HepG2 (cell line): ENCODE measurements around the gene NF2. TPM values are rescaled to one million over a fixed set of nuclear protein-coding genes. Genes with fewer than 3 reads are reported as not detected.
A peak's percentile ranks its signal among the peaks of the same experiment; 100 is the strongest.

Source experiments
- ATRX ChIP-seq: sonication (generic); formaldehyde crosslinking; IDR thresholded peaks from 2 replicates; pipeline ENCODE4 v1.4.0; 2020; ENCODE audit warnings: missing genetic modification reagents, borderline replicate concordance
- ETV5 ChIP-seq: IDR thresholded peaks from 2 replicates; pipeline ENCODE4 v1.6.1; 2018; ENCODE audit warnings: missing biosample characterization, missing genetic modification reagents, inconsistent platforms, borderline replicate concordance
- SMAD3 ChIP-seq: sonication (generic); formaldehyde crosslinking; IDR thresholded peaks from 2 replicates; pipeline ENCODE4 v1.4.0; 2020; ENCODE audit warnings: missing genetic modification reagents
- STAT5B ChIP-seq: sonication (generic); formaldehyde crosslinking; IDR thresholded peaks from 2 replicates; pipeline ENCODE4 v1.4.0; 2020; ENCODE audit warnings: missing genetic modification reagents
- THAP11 ChIP-seq: IDR thresholded peaks from 2 replicates; pipeline ENCODE4 v1.6.1; 2016; ENCODE audit warnings: missing biosample characterization, missing genetic modification reagents
- TOE1 ChIP-seq: sonication (generic); formaldehyde crosslinking; IDR thresholded peaks from 2 replicates; pipeline ENCODE4 v1.4.0; 2020; ENCODE audit warnings: mild to moderate bottlenecking, missing genetic modification reagents
- ZNF260 ChIP-seq: sonication (generic); formaldehyde crosslinking; IDR thresholded peaks from 2 replicates; pipeline ENCODE4 v1.4.0; 2020; ENCODE audit warnings: missing genetic modification reagents, low read depth, mild to moderate bottlenecking, borderline replicate concordance
- ZNF567 ChIP-seq: sonication (generic); formaldehyde crosslinking; IDR thresholded peaks from 2 replicates; pipeline ENCODE4 v1.8.1; 2023; ENCODE audit warnings: mild to moderate bottlenecking, missing genetic modification reagents, borderline replicate concordance
- ZNF670 ChIP-seq: sonication (generic); formaldehyde crosslinking; IDR thresholded peaks from 2 replicates; pipeline ENCODE4 v1.8.0; 2022; ENCODE audit warnings: mild to moderate bottlenecking, missing genetic modification reagents, borderline replicate concordance
- polyA plus RNA-seq, 8 experiments: library from polyadenylated mRNA; depleted of rRNA in 3 of 8; stranded (reverse) in 7 of 8; unstranded in 1 of 8; fragments of >200 nt; fragmentation: Illumina TruSeq in 4 of 8; extraction: Trizol in 4 of 8; gene quantifications; 2 replicates each; pipeline versions ENCODE4 v1.2.1 to v1.2.3, GENCODE V29; 2011 to 2016; ENCODE audit warnings: low read depth in 4 of 8, missing spikeins in 1 of 8, mixed read lengths in 1 of 8; ENCODE audit not compliant: insufficient read depth in 1 of 8
- total RNA-seq, 5 experiments: library from RNA; depleted of rRNA; stranded (reverse); fragments of >200 nt; fragmentation: Illumina TruSeq; extraction: Trizol; gene quantifications; 2 replicates each; pipeline ENCODE4 v1.2.3, GENCODE V29; 2016; ENCODE audit warnings: low read depth in 1 of 5
- TF ChIP-seq, protein P1 (sequence below): sonication (generic); formaldehyde crosslinking; IDR thresholded peaks from 2 replicates; pipeline ENCODE4 v1.4.0; 2020; ENCODE audit warnings: missing genetic modification reagents
- TF ChIP-seq, protein P2 (sequence below): sonication (generic); formaldehyde crosslinking; IDR thresholded peaks from 2 replicates; pipeline ENCODE4 v1.4.0; 2020; ENCODE audit warnings: missing genetic modification reagents
- TF ChIP-seq, protein P3 (sequence below): sonication (generic); formaldehyde crosslinking; IDR thresholded peaks from 2 replicates; pipeline ENCODE4 v1.5.1; 2020; ENCODE audit warnings: missing genetic modification reagents, mild to moderate bottlenecking, borderline replicate concordance
- TF ChIP-seq, protein P4 (sequence below): sonication (generic); formaldehyde crosslinking; IDR thresholded peaks from 2 replicates; pipeline ENCODE4 v1.4.0; 2020; ENCODE audit warnings: missing genetic modification reagents, low read depth, mild to moderate bottlenecking, borderline replicate concordance
- TF ChIP-seq, protein P5 (sequence below), 2 experiments: fragments of 450-650 bp in 1 of 2; sonication (generic) in 1 of 2; formaldehyde crosslinking; IDR thresholded peaks; 2 replicates each; pipeline versions ENCODE4 v1.5.0 to v1.8.0; 2020 to 2022; ENCODE audit warnings: mild to moderate bottlenecking in 1 of 2, missing genetic modification reagents in 1 of 2
- TF ChIP-seq, protein P6 (sequence below): sonication (generic); formaldehyde crosslinking; IDR thresholded peaks from 2 replicates; pipeline ENCODE4 v1.4.0; 2020; ENCODE audit warnings: missing genetic modification reagents, borderline replicate concordance

The NF2 gene
- total and polyA plus RNA-seq, 2 of the 13 experiments (the other 11 are each of a cell fraction or from before 2014, with no cell fraction given) = 9.3 to 33.3 TPM

DNA sequence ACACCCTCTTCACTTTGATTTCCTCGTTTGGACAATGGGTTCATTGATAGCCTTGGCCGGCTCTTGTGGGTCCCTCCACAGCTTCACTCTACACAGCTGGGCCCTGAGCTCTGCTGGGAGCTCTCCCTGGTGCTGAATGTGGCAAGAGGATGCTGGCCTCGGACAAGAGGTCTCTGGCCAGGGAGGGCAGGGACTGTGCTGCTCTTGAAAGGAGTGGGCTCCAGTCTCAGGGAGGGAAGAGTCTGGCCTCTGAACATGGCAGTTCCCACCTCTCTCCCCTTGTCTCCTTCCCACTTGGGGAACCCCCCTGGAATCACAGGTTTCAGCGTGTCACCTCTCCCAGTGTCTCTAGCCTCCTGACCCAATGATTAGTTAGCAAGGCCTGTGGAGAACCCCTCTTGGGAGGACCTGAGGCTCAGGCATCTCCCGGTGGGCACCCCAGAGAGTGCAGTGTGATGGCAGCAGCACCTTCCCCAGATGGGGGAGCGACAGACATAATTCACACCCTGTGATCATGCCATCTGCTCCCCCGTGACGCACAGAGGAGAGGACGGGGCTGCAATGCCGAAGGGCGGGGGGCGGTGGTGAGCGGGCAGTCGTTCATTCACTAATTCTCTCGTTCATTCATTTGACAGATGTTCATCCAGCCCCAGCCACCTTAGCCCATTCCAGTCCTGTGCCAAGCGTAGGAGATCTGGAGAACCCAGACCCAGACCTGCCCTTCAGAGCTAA lies 113.5 kb downstream of the NF2 start (continued):
- 0 out of 2 replicates have a peak, but pooled peaks have one; percentile 52 for TF ChIP-seq ETV5
- TF ChIP-seq, protein P1, sequence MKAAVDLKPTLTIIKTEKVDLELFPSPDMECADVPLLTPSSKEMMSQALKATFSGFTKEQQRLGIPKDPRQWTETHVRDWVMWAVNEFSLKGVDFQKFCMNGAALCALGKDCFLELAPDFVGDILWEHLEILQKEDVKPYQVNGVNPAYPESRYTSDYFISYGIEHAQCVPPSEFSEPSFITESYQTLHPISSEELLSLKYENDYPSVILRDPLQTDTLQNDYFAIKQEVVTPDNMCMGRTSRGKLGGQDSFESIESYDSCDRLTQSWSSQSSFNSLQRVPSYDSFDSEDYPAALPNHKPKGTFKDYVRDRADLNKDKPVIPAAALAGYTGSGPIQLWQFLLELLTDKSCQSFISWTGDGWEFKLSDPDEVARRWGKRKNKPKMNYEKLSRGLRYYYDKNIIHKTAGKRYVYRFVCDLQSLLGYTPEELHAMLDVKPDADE (CRISPR knock-in tag) = no peak
- TF ChIP-seq ATRX (CRISPR knock-in tag) = no peak
- peak; percentile 96 for TF ChIP-seq SMAD3 (CRISPR knock-in tag)
- TF ChIP-seq, protein P2, sequence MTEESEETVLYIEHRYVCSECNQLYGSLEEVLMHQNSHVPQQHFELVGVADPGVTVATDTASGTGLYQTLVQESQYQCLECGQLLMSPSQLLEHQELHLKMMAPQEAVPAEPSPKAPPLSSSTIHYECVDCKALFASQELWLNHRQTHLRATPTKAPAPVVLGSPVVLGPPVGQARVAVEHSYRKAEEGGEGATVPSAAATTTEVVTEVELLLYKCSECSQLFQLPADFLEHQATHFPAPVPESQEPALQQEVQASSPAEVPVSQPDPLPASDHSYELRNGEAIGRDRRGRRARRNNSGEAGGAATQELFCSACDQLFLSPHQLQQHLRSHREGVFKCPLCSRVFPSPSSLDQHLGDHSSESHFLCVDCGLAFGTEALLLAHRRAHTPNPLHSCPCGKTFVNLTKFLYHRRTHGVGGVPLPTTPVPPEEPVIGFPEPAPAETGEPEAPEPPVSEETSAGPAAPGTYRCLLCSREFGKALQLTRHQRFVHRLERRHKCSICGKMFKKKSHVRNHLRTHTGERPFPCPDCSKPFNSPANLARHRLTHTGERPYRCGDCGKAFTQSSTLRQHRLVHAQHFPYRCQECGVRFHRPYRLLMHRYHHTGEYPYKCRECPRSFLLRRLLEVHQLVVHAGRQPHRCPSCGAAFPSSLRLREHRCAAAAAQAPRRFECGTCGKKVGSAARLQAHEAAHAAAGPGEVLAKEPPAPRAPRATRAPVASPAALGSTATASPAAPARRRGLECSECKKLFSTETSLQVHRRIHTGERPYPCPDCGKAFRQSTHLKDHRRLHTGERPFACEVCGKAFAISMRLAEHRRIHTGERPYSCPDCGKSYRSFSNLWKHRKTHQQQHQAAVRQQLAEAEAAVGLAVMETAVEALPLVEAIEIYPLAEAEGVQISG = peak; percentile 80
- peak; percentile 92 for TF ChIP-seq STAT5B (CRISPR knock-in tag)
- TF ChIP-seq TOE1 (CRISPR knock-in tag) = no peak
- TF ChIP-seq, protein P3, sequence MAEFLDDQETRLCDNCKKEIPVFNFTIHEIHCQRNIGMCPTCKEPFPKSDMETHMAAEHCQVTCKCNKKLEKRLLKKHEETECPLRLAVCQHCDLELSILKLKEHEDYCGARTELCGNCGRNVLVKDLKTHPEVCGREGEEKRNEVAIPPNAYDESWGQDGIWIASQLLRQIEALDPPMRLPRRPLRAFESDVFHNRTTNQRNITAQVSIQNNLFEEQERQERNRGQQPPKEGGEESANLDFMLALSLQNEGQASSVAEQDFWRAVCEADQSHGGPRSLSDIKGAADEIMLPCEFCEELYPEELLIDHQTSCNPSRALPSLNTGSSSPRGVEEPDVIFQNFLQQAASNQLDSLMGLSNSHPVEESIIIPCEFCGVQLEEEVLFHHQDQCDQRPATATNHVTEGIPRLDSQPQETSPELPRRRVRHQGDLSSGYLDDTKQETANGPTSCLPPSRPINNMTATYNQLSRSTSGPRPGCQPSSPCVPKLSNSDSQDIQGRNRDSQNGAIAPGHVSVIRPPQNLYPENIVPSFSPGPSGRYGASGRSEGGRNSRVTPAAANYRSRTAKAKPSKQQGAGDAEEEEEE (CRISPR knock-in tag) = no peak
- no peak for TF ChIP-seq ZNF670 (CRISPR knock-in tag)
- TF ChIP-seq, protein P4, sequence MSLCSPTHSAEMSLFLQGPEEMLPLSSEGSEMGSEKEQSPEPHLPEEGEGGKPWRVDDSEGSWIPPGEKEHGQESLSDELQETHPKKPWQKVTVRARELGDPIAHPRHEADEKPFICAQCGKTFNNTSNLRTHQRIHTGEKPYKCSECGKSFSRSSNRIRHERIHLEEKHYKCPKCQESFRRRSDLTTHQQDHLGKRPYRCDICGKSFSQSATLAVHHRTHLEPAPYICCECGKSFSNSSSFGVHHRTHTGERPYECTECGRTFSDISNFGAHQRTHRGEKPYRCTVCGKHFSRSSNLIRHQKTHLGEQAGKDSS (CRISPR knock-in tag) = peak; percentile 43; the same call in 1 of the 2 replicates
- no peak for TF ChIP-seq ZNF260 (CRISPR knock-in tag)
- TF ChIP-seq, protein P5, sequence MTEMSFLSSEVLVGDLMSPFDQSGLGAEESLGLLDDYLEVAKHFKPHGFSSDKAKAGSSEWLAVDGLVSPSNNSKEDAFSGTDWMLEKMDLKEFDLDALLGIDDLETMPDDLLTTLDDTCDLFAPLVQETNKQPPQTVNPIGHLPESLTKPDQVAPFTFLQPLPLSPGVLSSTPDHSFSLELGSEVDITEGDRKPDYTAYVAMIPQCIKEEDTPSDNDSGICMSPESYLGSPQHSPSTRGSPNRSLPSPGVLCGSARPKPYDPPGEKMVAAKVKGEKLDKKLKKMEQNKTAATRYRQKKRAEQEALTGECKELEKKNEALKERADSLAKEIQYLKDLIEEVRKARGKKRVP (CRISPR knock-in tag; IDR thresholded peaks at IDR 0.05) = no peak
- peak; percentile 75 for TF ChIP-seq THAP11
- TF ChIP-seq, protein P6, sequence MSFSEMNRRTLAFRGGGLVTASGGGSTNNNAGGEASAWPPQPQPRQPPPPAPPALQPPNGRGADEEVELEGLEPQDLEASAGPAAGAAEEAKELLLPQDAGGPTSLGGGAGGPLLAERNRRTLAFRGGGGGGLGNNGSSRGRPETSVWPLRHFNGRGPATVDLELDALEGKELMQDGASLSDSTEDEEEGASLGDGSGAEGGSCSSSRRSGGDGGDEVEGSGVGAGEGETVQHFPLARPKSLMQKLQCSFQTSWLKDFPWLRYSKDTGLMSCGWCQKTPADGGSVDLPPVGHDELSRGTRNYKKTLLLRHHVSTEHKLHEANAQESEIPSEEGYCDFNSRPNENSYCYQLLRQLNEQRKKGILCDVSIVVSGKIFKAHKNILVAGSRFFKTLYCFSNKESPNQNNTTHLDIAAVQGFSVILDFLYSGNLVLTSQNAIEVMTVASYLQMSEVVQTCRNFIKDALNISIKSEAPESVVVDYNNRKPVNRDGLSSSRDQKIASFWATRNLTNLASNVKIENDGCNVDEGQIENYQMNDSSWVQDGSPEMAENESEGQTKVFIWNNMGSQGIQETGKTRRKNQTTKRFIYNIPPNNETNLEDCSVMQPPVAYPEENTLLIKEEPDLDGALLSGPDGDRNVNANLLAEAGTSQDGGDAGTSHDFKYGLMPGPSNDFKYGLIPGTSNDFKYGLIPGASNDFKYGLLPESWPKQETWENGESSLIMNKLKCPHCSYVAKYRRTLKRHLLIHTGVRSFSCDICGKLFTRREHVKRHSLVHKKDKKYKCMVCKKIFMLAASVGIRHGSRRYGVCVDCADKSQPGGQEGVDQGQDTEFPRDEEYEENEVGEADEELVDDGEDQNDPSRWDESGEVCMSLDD = no peak
- no peak for TF ChIP-seq ZNF567 (CRISPR knock-in tag)
